Ecto neural progenitor cell (in vitro differentiated cells): ENCODE measurements around the gene KMT2B.
A peak's percentile ranks its signal among the peaks of the same experiment; 100 is the strongest.

ENCODE experiments used
- DNase-seq: peaks from one replicate; pipeline ENCODE4 v3.0.0-alpha.2; 2018; ENCODE audit warnings: low spot score

The KMT2B gene

GRCh38 chr19:35780058-35780457, 62.3 kb downstream of the KMT2B start:
- no peak for DNase-seq

- DNase-seq: no peak
These were observed 62.9 kb downstream of the KMT2B start for GRCh38 chr19:35780717-35781116.

DNA sequence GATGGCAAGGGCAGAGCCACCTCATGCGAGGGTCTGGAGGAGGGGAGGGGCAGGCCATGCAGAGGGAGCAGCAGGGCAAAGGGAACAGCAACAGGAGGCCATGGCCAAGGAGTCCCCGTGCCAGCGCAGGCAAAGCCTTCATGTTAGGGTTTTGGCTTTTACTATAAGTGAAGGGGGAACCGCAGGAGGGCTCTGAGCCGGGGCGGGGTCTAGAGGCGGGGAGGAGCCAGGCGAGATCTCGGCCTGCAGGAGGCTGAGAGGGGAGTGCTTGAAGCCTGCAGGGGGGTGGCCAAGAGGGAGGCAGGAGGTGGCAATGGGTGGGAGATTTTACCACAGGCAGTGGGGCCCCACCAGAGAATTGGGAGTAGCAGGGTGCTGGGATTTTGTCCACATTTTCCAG, 63.8 kb downstream of the KMT2B start:
- no peak for DNase-seq

DNA sequence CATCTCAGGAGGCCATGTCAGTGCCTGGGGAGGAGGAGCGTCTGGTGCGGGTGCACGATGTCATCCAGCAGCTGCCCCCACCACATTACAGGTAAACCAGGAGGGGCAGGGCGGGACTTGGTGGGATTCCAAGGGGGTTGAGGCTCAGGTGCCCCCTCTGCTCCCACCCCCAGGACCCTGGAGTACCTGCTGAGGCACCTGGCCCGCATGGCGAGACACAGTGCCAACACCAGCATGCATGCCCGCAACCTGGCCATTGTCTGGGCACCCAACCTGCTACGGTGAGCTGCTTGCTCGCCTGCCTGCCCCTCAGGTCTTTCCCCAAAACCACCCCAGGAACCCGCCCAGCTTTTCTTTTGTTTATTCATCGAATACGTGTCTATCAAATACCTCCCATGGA, 64.8 kb downstream of the KMT2B start:
- DNase-seq: no peak

GRCh38 chr19:35783469-35784434, 65.9 kb downstream of the KMT2B start:
- no peak for DNase-seq

- peak; percentile 82 for DNase-seq
These were observed 66.9 kb downstream of the KMT2B start for GRCh38 chr19:35784503-35785338.

DNA sequence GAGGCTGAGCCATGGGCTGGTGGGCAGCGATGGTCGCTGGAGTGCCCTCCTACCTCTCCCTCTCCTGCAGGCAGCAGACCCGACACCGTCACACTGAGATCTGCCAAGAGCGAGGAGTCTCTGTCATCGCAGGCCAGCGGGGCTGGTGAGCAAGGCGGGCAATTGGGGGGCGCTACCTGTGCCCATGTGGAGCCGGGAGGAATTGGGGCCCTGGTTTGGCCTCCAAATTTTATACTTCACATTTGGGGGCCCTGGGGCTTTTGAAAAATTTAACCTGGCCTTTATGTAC, 67.5 kb downstream of the KMT2B start:
- no peak for DNase-seq

DNA sequence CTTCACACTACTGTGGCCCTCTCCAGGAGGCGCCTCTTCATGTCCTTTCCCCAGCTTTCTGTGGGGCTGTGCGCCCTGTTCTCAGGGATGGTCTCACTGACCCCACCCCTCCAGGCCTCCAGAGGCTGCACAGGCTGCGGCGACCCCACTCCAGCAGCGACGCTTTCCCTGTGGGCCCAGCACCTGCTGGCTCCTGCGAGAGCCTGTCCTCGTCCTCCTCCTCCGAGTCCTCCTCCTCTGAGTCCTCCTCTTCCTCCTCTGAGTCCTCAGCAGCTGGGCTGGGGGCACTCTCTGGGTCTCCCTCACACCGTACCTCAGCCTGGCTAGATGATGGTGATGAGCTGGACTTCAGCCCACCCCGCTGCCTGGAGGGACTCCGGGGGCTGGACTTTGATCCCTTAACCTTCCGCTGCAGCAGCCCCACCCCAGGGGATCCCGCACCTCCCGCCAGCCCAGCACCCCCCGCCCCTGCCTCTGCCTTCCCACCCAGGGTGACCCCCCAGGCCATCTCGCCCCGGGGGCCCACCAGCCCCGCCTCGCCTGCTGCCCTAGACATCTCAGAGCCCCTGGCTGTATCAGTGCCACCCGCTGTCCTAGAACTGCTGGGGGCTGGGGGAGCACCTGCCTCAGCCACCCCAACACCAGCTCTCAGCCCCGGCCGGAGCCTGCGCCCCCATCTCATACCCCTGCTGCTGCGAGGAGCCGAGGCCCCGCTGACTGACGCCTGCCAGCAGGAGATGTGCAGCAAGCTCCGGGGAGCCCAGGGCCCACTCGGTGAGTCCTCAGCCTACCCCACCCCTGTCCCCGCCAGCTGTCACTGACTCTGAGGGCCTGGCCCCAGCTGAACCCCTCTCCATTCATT, 68.7 kb downstream of the KMT2B start:
- no peak for DNase-seq

DNA sequence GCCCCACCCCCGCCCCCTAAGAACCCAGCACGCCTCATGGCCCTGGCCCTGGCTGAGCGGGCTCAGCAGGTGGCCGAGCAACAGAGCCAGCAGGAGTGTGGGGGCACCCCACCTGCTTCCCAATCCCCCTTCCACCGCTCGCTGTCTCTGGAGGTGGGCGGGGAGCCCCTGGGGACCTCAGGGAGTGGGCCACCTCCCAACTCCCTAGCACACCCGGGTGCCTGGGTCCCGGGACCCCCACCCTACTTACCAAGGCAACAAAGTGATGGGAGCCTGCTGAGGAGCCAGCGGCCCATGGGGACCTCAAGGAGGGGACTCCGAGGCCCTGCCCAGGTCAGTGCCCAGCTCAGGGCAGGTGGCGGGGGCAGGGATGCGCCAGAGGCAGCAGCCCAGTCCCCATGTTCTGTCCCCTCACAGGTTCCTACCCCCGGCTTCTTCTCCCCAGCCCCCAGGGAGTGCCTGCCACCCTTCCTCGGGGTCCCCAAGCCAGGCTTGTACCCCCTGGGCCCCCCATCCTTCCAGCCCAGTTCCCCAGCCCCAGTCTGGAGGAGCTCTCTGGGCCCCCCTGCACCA, 69.5 kb downstream of the KMT2B start:
- no peak for DNase-seq
